ENCODE data around the gene MAFB. TPM values are rescaled to one million over a fixed set of nuclear protein-coding genes. Genes with fewer than 3 reads are reported as not detected.

Gene MAFB
- total and polyA plus RNA-seq, 2 donors (not counting 1 experiment from before 2014, with no cell fraction given), result 0.40 to 3.0 TPM

DNA sequence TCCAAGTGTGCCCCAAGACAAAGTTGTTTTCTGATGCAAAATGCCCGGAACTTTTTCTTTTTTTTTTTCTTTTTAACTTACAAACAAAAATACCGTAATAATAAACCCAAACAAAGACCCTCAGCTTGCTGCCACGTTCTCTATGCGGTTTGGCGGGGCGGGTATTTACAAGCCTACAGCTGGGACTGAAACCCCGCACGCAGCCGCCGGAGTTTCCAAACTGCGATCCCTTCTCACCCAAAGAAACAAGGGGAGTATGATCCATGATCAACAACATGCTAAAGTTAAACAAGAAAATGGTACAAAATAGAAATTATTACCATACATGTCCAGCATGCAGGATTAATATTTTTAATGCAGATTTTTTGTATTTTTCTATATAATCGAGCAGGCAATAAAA is 2.1 kb downstream of the MAFB start:
- H3K4me3 ChIP-seq (replicated peaks in 1 of 4; ENCODE audit: control extremely low read depth in 1 of 4, insufficient read depth in 1 of 4, low read depth in 3 of 4, low read length in 4 of 4), result peak overlapping the region in 2 of 4 experiments; percentile 64 to 76
- no peaks in the 10 kb centered on the region for H3K36me3 ChIP-seq (ENCODE audit: control insufficient read depth, insufficient read depth, low read length)
- H4K20me1 ChIP-seq (ENCODE audit: control insufficient read depth, extremely low read depth, insufficient read depth, low read length), result no peaks in the 10 kb centered on the region
- H3K4me2 ChIP-seq (ENCODE audit: extremely low read depth, insufficient read depth, low read length), result peak overlapping the region; percentile 54
- H3K27ac ChIP-seq (ENCODE audit: insufficient read depth, low read length), result no peak overlapping the region
- no peak overlapping the region for H2AFZ ChIP-seq (ENCODE audit: low read length)
- no peaks in the 10 kb centered on the region for H3K4me1 ChIP-seq (ENCODE audit: control insufficient read depth, extremely low read depth, insufficient read depth, low read length)
- DNase-seq (ENCODE audit: low read depth in 2 of 2), result no peak
- no peaks in the 10 kb centered on the region for H3K79me2 ChIP-seq (ENCODE audit: control insufficient read depth, insufficient read depth, low read length)
- no peak overlapping the region for H3K9ac ChIP-seq (ENCODE audit: insufficient read depth, low read length)
- no peak for TF ChIP-seq CTCF (conservative IDR thresholded peaks at IDR 0.05 in 1 of 2, IDR thresholded peaks at IDR 0.05 in 1 of 2; ENCODE audit: low read depth in 1 of 2, low read length in 2 of 2)
- TF ChIP-seq EZH2 (IDR thresholded peaks at IDR 0.05; ENCODE audit: low read length, missing control alignments), result no peak
- H3K27me3 ChIP-seq (ENCODE audit: control insufficient read depth, insufficient read depth, low read length), result peaks cover 27% of the 10 kb centered on the region
- no peaks in the 10 kb centered on the region for H3K9me3 ChIP-seq (ENCODE audit: control insufficient read depth, insufficient read depth, low read depth, low read length)

DNA sequence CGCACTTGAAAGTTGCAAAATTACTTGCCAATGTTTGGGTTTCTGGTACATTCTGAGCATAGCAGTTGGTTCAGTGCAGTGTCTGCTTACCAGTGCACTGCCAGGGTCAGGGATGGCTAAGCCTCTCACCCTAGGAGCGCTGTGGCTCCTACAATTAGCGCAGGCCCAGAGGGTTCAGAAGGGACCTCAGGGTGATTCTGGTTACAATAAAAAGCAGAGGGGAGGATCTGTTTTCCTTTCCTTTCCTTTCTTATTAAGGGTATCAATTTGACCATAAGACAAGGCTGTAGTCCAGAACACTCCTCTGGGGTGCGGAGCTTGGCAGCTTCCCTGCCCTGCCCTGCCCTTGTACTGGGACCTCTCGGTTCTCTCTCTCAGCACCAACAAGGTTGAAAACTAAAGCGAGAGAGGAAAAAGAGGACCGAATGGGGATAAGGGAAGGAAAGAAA is 2.6 kb downstream of the MAFB start:
- Histone ChIP-seq H3K4me2 (ENCODE audit: extremely low read depth, insufficient read depth, low read length) (no peak overlapping the region), H3K9ac (ENCODE audit: insufficient read depth, low read length) (no peak overlapping the region), H3K27ac (ENCODE audit: insufficient read depth, low read length) (no peak overlapping the region), H4K20me1 (ENCODE audit: control insufficient read depth, extremely low read depth, insufficient read depth, low read length) (no peaks in the 10 kb centered on the region), H3K79me2 (ENCODE audit: control insufficient read depth, insufficient read depth, low read length) (no peaks in the 10 kb centered on the region), H3K4me1 (ENCODE audit: control insufficient read depth, extremely low read depth, insufficient read depth, low read length) (no peaks in the 10 kb centered on the region), H3K9me3 (ENCODE audit: control insufficient read depth, insufficient read depth, low read depth, low read length) (no peaks in the 10 kb centered on the region), H3K36me3 (ENCODE audit: control insufficient read depth, insufficient read depth, low read length) (no peaks in the 10 kb centered on the region), H2AFZ (ENCODE audit: low read length) (no peak overlapping the region), H3K27me3 (ENCODE audit: control insufficient read depth, insufficient read depth, low read length) (peaks cover 27% of the 10 kb centered on the region), H3K4me3 (replicated peaks in 1 of 4; ENCODE audit: control extremely low read depth in 1 of 4, insufficient read depth in 1 of 4, low read depth in 3 of 4, low read length in 4 of 4) (peak overlapping the region in 2 of 4 experiments; percentile 64 to 76)
- TF ChIP-seq CTCF (conservative IDR thresholded peaks at IDR 0.05 in 1 of 2, IDR thresholded peaks at IDR 0.05 in 1 of 2; ENCODE audit: low read depth in 1 of 2, low read length in 2 of 2), result no peak
- TF ChIP-seq EZH2 (IDR thresholded peaks at IDR 0.05; ENCODE audit: low read length, missing control alignments), result no peak
- no peak for DNase-seq (ENCODE audit: low read depth in 2 of 2)

DNA sequence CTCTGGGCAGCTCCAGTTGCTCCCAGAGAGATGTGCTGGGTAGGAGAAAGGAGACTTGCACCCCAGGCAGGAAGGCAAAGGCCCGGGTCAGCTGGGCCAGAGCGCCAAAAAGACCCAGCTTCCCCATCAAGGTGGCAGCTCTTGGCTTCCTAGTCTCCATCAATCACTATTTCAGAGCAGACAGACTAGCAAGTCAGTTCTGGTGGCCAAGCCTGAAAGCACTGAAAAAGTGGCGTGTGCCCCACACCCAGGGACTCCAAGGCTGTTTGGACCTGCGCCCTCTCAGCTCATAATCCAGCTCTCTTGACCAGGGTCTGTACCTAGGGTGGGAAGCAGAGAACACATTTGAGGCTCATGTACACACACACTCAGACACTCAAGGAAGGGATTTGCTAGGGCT is 3.7 kb downstream of the MAFB start:
- peaks cover 20% of the 10 kb centered on the region for H3K27me3 ChIP-seq (ENCODE audit: control insufficient read depth, insufficient read depth, low read length)
- H3K4me2 ChIP-seq (ENCODE audit: extremely low read depth, insufficient read depth, low read length), result no peak overlapping the region
- no peak overlapping the region for H3K9ac ChIP-seq (ENCODE audit: insufficient read depth, low read length)

More for the DNA sequence above, 3.7 kb downstream of the MAFB start:
- TF ChIP-seq EZH2 (IDR thresholded peaks at IDR 0.05; ENCODE audit: low read length, missing control alignments) (no peak), CTCF (conservative IDR thresholded peaks at IDR 0.05 in 1 of 2, IDR thresholded peaks at IDR 0.05 in 1 of 2; ENCODE audit: low read depth in 1 of 2, low read length in 2 of 2) (no peak)
- Histone ChIP-seq H3K27ac (ENCODE audit: insufficient read depth, low read length) (no peak overlapping the region), H3K9me3 (ENCODE audit: control insufficient read depth, insufficient read depth, low read depth, low read length) (no peaks in the 10 kb centered on the region), H3K36me3 (ENCODE audit: control insufficient read depth, insufficient read depth, low read length) (no peaks in the 10 kb centered on the region), H3K4me3 (replicated peaks in 1 of 4; ENCODE audit: control extremely low read depth in 1 of 4, insufficient read depth in 1 of 4, low read depth in 3 of 4, low read length in 4 of 4) (no peak overlapping the region), H4K20me1 (ENCODE audit: control insufficient read depth, extremely low read depth, insufficient read depth, low read length) (no peaks in the 10 kb centered on the region), H2AFZ (ENCODE audit: low read length) (no peak overlapping the region), H3K4me1 (ENCODE audit: control insufficient read depth, extremely low read depth, insufficient read depth, low read length) (no peaks in the 10 kb centered on the region), H3K79me2 (ENCODE audit: control insufficient read depth, insufficient read depth, low read length) (no peaks in the 10 kb centered on the region)
- DNase-seq (ENCODE audit: low read depth in 2 of 2), result no peak

Data from fibroblast of lung (primary cell).